SJSA1 (cell line): ENCODE measurements around the gene UBE2I. TPM values are rescaled to one million over a fixed set of nuclear protein-coding genes. Genes with fewer than 3 reads are reported as not detected.

Source experiments
- DNase-seq, 2 experiments: peaks; one replicate each; pipeline ENCODE4 v3.0.0-alpha.2; 2015 to 2020; ENCODE audit warnings: low spot score in 2 of 2, low read depth in 1 of 2
- H3K27ac ChIP-seq: fragments of 250-450 bp; sonication (Bioruptor Pico); 2 replicates; pipeline ENCODE4 v1.5.1; 2020; ENCODE audit warnings: mild to moderate bottlenecking, moderate library complexity
- H3K27me3 ChIP-seq: fragments of 250-450 bp; sonication (Bioruptor Pico); replicated peaks from 2 replicates; pipeline ENCODE4 v1.5.1; 2020; ENCODE audit warnings: mild to moderate bottlenecking, moderate library complexity
- H3K36me3 ChIP-seq: fragments of 250-450 bp; sonication (Bioruptor Pico); 2 replicates; pipeline ENCODE4 v1.5.1; 2020; ENCODE audit warnings: mild to moderate bottlenecking
- H3K4me1 ChIP-seq: fragments of 250-450 bp; sonication (Bioruptor Pico); replicated peaks from 2 replicates; pipeline ENCODE4 v1.6.1; 2021; ENCODE audit warnings: mild to moderate bottlenecking
- H3K4me3 ChIP-seq: fragments of 250-450 bp; sonication (Bioruptor Pico); 2 replicates; pipeline ENCODE4 v1.5.1; 2020; ENCODE audit warnings: mild to moderate bottlenecking
- H3K9me3 ChIP-seq: fragments of 250-450 bp; sonication (Bioruptor Pico); replicated peaks from 2 replicates; pipeline ENCODE4 v1.5.1; 2020; ENCODE audit warnings: mild to moderate bottlenecking
- total RNA-seq: library from RNA; depleted of rRNA; stranded (reverse); fragments of >200 nt; shearing (Covaris generic); gene quantifications from 2 replicates; pipeline ENCODE4 v1.2.3, GENCODE V29; 2014

The UBE2I gene
- total RNA-seq, 1 experiment from 2014 or later = 77.4 TPM

DNA sequence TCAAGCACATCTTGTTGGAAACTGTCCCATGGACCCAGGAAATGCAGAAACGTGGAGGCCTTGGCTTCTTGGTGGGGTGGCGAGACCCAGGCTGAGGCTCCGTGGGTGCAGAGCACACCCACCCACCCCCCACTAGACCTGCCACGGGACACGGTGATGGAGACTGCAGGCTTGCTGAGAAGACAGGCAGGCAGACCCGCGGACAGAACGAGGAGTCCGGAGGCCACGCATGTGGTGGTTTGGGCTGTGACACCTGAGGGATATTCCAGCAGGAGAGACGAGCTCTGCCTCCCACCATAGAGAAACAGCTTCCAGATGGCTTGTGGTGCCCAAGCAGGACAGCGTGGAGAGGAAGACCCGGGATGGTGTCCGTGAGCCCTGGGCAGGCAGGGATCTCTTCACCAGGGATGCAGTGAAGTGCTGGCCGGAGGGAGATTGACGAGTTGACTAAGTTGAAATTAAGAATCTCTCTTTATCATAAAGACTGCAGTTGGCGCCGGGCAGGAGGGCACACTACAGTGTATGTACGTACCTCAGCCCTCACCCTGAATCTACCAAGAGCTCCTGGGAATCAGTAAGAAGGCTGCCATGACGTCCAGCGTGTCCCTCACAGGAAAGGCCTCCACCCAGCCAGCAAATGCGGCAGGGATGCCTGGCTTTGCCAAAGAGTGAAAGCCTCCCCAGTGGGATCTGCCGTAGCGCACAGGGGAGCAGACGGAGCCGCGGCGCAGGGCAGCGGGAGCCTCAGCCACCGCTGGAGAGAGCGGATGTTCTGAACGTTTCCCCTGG, 8.2 kb downstream of the UBE2I start:
- no peaks in the 10 kb centered on the region for H3K9me3 ChIP-seq
- peaks cover 90% of the 10 kb centered on the region for H3K36me3 ChIP-seq
- H3K27me3 ChIP-seq = no peaks in the 10 kb centered on the region
- no peak overlapping the region for H3K4me3 ChIP-seq
- DNase-seq = no peak
- H3K4me1 ChIP-seq = no peaks in the 10 kb centered on the region
- H3K27ac ChIP-seq = no peak overlapping the region

DNA sequence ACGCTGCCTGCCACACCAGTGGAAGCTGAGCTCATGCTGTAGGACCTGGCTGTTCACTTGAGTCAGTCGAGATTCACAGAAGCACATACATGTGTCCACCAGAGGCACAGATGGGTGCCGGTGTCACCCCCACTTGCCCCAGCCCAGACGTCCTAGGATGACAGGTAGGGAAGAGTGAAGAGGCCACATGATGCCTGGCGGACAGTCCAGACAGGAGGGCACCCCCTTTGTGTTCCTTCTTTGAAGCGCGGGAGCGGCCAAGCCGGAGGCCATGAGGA, 8.8 kb downstream of the UBE2I start:
- Histone ChIP-seq H3K27me3 (no peaks in the 10 kb centered on the region), H3K4me3 (no peak overlapping the region), H3K27ac (no peak overlapping the region), H3K4me1 (no peaks in the 10 kb centered on the region), H3K9me3 (no peaks in the 10 kb centered on the region), H3K36me3 (peaks cover 87% of the 10 kb centered on the region)
- DNase-seq = no peak

DNA sequence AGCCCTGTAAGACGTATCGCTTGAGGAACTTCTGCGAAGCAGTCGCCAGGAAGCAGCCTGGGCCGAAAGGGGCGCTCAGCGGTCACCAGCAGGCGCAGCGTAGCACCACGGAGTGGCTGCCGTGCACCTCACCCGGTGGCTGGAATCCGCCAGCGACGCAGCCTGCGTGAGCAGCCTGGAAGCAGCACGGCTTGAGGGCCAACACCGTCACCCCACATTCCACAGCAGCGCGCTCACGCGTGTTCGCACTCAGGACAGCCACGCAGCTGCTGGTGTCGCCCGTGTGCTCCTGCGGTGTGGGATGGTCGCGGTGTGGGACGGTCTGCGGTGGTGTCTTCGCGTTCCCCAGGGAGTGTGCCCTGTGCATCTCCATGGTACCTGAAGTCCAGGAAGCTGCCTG, 9.6 kb downstream of the UBE2I start:
- H3K4me3 ChIP-seq = no peak overlapping the region
- H3K9me3 ChIP-seq = no peaks in the 10 kb centered on the region
- peaks cover 89% of the 10 kb centered on the region for H3K36me3 ChIP-seq

DNA sequence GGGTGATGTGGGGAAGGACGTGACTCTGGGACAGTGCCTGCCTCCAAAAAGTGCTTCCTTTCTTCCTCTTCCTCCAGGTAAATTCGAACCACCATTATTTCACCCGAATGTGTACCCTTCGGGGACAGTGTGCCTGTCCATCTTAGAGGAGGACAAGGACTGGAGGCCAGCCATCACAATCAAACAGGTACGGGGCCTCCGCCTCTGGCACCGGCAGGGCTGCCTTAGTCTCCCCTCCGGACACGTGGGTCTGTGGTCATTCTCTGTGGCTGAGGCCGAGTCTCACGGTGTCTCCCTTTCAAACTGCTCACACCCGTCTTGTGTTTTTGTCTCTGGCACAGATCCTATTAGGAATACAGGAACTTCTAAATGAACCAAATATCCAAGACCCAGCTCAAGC, 10.7 kb downstream of the UBE2I start:
- Histone ChIP-seq H3K4me3 (no peak overlapping the region), H3K9me3 (no peaks in the 10 kb centered on the region), H3K27ac (no peak overlapping the region), H3K4me1 (no peaks in the 10 kb centered on the region), H3K36me3 (peaks cover 89% of the 10 kb centered on the region), H3K27me3 (no peaks in the 10 kb centered on the region)
- no peak for DNase-seq

More for the DNA sequence above, 9.6 kb downstream of the UBE2I start:
- Histone ChIP-seq H3K4me1 (no peaks in the 10 kb centered on the region), H3K27me3 (no peaks in the 10 kb centered on the region), H3K27ac (no peak overlapping the region)
- no peak for DNase-seq

DNA sequence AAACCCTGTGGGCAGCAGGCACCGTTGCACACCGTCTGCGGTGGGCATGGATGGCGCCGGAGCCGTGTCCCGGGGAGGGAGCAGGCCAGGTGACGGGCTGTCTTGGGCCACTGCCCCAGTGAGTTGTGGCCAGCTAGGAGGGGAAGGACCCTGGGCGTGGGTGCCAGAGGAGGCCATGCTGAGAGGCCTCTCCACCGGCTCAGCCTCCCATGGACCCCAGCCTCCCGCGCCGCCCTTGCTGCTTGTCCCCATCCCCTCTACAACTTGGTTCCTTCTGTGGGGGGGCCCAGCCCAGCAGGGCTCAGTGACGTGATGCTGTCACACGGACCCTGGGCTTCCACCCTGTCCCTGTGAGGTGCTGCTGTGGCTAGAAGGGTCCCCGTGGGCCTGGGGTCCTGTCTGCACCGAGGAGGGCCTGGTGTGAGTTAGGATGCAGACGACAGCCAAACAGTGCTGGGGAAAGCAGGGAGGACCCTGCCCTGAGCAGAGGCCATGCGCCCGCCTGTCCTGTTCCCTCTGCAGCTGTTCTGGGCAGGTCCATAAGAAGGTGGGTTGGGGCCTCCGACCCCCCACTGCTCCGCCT, 11.3 kb downstream of the UBE2I start:
- H3K27me3 ChIP-seq = no peaks in the 10 kb centered on the region
- no peak overlapping the region for H3K27ac ChIP-seq
- H3K9me3 ChIP-seq = no peaks in the 10 kb centered on the region
- peaks cover 89% of the 10 kb centered on the region for H3K36me3 ChIP-seq
- DNase-seq = no peak
- H3K4me1 ChIP-seq = no peaks in the 10 kb centered on the region
- H3K4me3 ChIP-seq = no peak overlapping the region

DNA sequence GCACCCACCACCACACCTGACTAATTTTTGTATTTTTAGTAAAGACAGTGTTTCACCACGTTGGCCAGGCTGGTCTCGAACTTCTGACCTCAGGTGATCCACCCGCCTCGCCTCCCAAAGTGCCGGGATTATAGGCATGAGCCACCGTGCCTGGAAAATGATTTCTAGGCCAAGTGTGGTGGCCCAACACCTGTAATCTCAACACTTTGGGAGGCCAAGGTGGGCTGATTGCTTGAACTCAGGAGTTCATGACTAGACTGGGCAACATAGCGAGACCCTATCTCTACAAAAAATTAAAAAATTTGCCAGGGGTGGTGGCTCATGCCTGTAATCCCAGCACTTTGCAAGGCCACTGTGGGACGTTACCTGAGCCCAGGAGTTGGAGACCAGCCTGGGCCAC, 13.0 kb downstream of the UBE2I start:
- Histone ChIP-seq H3K36me3 (peaks cover 77% of the 10 kb centered on the region), H3K4me1 (no peaks in the 10 kb centered on the region), H3K4me3 (no peak overlapping the region), H3K27me3 (no peaks in the 10 kb centered on the region), H3K27ac (no peak overlapping the region), H3K9me3 (no peaks in the 10 kb centered on the region)
- DNase-seq = no peak

DNA sequence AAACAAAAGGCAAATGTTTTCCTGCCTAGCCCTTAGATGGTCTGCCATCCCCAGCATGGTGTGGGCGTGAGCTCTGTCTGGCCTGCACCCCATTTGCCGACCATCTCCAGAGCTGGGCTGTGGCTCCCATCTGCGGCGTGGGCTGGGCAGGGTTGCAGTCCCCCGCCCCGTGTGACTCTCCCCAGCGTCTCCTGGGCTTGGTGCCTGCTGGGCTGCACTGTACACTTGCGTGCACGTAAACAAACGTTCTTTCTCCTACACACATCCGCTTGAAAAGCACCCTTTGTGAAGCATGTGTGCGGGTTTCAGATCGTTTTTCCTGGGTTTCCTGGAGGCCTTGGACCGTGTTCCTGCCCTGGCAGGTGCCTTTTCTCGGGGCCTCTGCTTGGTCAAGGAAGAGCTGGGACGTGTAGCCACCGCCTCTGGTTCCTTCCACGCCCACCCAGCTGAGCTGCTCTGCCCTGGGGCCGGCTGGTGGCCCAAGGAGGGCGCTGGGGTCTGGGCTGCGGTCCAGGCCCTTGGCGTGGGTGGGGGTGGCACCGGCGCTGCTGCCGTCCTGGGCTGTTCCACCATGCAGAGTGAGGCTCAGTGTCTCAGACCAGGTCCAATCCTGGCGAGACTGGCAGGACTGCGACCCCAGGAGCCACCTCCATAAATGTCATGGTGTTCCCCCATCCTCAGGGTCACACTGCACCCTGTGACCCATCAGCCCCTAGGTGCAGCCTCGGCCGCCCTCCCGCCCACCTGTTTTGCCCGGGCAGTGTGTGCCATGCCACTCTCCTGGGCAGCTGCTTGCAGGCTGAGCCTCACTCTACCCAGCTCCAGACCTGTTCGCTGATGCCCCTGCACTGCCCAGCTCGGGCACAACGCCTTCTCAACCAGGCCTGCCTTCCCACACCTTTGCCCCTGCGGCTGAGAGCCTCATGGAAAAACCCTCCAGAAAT, 14.1 kb downstream of the UBE2I start:
- no peak overlapping the region for H3K4me3 ChIP-seq
- H3K4me1 ChIP-seq = no peaks in the 10 kb centered on the region
- H3K36me3 ChIP-seq = peaks cover 65% of the 10 kb centered on the region
- no peaks in the 10 kb centered on the region for H3K9me3 ChIP-seq
- no peaks in the 10 kb centered on the region for H3K27me3 ChIP-seq
- no peak for DNase-seq
- H3K27ac ChIP-seq = no peak overlapping the region

DNA sequence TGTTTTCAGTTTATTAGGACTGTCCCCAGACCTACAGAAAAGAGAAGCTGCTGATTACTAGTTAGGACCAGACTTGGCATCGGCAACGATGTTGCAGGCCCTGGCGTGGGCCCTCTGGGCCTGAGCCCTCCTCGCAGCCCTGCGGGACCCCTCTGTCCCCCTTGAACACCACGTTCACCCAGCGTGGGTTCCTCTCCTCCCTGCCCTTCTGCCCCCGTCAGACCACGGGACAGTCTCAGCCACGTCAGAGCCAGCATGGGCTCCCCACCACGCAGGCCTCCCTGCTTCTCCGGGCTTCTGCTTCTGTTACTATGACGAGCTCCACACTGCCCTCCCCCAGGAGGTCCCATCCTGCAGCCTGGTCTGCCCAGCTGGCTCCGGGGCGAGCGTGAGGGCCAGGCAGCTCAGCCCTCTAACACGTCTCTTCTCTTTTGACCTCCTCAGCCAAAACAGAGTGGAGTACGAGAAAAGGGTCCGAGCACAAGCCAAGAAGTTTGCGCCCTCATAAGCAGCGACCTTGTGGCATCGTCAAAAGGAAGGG, 14.9 kb downstream of the UBE2I start:
- Histone ChIP-seq H3K27me3 (no peaks in the 10 kb centered on the region), H3K4me3 (no peak overlapping the region), H3K4me1 (no peaks in the 10 kb centered on the region), H3K36me3 (peaks cover 57% of the 10 kb centered on the region), H3K27ac (no peak overlapping the region), H3K9me3 (no peaks in the 10 kb centered on the region)
- no peak for DNase-seq

DNA sequence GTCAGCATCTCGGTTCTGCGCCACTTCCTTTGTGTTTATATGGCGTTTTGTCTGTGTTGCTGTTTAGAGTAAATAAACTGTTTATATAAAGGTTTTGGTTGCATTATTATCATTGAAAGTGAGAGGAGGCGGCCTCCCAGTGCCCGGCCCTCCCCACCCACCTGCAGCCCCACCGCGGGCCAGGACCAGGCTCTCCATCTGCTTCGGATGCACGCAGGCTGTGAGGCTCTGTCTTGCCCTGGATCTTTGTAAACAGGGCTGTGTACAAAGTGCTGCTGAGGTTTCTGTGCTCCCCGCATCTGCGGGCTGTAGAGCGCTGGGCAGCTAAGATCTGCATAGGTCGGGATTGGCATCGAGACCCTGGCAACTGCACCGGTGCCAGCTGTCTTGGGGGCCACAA, 15.8 kb downstream of the UBE2I start:
- Histone ChIP-seq H3K36me3 (peaks cover 48% of the 10 kb centered on the region), H3K27ac (no peak overlapping the region), H3K27me3 (no peaks in the 10 kb centered on the region), H3K9me3 (peaks cover 2% of the 10 kb centered on the region; the same call in 1 of the 2 replicates), H3K4me3 (no peak overlapping the region), H3K4me1 (no peaks in the 10 kb centered on the region)
- no peak for DNase-seq

DNA sequence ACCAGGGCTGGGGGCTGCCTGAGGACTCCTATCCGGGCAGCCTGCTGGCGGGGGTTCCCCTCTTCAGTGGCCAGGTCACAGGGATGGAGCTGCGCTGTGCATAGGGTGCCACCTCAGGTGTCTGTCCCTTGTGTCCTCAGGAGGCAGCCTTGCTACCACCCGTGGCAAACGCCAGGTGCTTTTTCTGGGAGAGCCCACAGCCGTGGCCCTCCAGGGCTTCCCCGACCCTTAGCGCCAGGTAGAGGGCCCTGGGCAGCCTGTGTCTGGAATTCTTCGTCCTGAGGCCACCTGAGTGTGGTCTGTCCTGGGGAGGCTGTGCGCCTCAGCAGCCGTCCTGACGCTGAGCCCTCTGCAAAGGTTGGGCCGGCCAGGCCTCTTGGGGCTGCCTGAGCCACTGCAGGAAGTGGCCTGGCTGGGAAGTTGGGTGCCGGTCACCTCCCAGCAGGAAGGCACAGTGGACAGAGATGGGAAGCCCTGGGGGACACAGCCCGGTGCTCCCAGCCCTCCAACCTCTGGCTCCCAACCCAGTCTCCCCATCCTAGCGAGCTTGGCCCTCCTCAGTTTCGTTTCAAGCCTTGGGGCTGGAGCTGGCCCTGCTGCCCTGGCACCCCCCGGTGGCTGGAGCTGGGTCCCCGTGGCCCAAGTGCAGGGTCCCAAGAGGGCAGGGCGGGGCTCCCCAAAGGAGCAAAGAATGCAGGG, 16.4 kb downstream of the UBE2I start:
- Histone ChIP-seq H3K9me3 (peaks cover 5% of the 10 kb centered on the region), H3K36me3 (peaks cover 42% of the 10 kb centered on the region), H3K27ac (no peak overlapping the region), H3K4me3 (no peak overlapping the region), H3K27me3 (no peaks in the 10 kb centered on the region), H3K4me1 (no peaks in the 10 kb centered on the region)
- DNase-seq = no peak

DNA sequence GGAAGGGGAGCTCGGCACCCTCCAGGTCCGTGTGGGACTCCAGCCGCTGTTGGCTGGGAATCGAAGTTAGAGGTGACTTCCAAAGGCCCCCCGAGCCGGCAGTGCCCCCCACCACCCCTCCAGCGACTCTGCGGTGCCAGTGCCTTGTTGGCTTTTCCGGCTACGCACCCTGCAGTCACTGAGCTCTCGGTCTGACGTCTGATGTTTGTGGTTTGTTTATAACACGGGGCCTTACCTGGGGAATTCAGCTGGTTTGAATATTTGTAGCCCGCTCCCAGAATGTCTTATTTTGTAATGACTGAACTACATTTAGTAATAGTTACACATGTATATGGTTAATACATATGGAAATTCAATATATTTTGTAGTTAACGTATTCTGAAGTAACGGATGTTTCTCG, 17.0 kb downstream of the UBE2I start:
- H3K27ac ChIP-seq = no peak overlapping the region
- H3K4me3 ChIP-seq = no peak overlapping the region
- H3K4me1 ChIP-seq = peaks cover 1% of the 10 kb centered on the region; the same call in 1 of the 2 replicates
- DNase-seq = no peak
- H3K36me3 ChIP-seq = peaks cover 39% of the 10 kb centered on the region
- H3K9me3 ChIP-seq = peaks cover 5% of the 10 kb centered on the region
- peaks cover 2% of the 10 kb centered on the region for H3K27me3 ChIP-seq

DNA sequence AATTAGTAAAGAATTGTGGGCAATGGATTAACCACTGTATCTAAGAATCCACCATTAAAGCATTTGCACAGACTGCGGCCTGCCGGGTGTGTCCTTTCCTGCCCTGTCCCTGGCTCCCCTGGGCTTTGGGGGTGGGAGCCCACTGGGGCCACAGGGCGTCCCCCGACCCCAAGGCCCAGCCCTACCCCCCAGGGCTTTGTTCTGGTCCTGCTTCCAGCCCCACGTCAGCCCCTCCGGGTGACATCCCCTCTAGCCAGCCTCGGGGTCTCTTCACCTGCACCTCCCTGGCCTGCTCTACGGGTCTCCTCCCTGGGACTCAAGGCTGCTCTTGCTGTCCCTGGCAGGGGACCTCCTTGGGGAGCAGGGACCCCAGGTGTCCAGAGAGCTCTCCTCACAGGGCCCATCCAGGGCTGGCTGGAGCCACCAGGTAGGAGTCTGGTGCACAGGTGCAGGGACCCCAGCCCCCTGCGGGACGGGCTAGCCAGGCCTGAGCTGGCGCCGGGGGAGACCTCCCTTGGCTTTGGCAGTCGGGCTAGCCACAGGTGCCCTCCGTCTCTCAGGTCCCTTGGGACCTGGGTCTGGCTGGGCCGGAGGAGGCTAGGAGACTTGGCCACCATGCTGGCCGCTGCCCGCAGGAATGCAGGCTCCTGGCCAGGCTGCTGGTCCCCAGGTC, 17.6 kb downstream of the UBE2I start:
- no peak for DNase-seq
- peaks cover 8% of the 10 kb centered on the region; the same call in 1 of the 2 replicates for H3K4me1 ChIP-seq
- H3K36me3 ChIP-seq = peaks cover 36% of the 10 kb centered on the region
- H3K27me3 ChIP-seq = peaks cover 9% of the 10 kb centered on the region
- peaks cover 5% of the 10 kb centered on the region for H3K9me3 ChIP-seq
- H3K4me3 ChIP-seq = no peak overlapping the region
- no peak overlapping the region for H3K27ac ChIP-seq

DNA sequence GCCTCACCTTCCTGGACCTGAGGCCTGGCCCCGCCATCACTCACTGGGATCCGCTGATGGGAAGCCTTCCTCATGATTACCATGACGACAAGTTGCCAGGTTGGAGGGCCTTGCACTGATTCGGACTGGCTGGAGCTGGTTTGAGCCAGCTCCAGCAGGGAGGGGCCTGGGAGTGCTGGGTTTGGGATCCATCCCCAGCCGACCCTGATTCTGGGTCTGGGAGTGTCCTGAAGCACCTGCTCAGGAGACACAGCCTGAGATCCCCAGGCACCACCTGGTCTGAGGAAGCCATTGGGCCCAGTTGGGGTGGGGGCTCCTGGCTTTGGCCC, 18.1 kb downstream of the UBE2I start:
- H3K4me3 ChIP-seq = no peak overlapping the region
- peaks cover 5% of the 10 kb centered on the region for H3K9me3 ChIP-seq
- DNase-seq = no peak
- no peak overlapping the region for H3K27ac ChIP-seq
- H3K27me3 ChIP-seq = peaks cover 14% of the 10 kb centered on the region
- H3K4me1 ChIP-seq = peaks cover 10% of the 10 kb centered on the region; the same call in 1 of the 2 replicates
- H3K36me3 ChIP-seq = peaks cover 32% of the 10 kb centered on the region
